Ovary (tissue), 9 donors: Measurements from ENCODE around the gene OLFML2A. TPM values are rescaled to one million over a fixed set of nuclear protein-coding genes. Genes with fewer than 3 reads are reported as not detected.
"Not testable (repeated sequence)": the region's sequence is repeated elsewhere in the genome, so short reads cannot be mapped to it uniquely, and the experiment has no call there.

Experiments
- DNase-seq, 5 donors: peaks; one replicate each; pipeline ENCODE4 v3.0.0-alpha.2; 2019 to 2020
- H3K27ac ChIP-seq, 2 donors: fragments of 200-600 bp; one replicate each; pipeline versions ENCODE4 v1.5.1 to v1.8.0; 2019 to 2022
- H3K27me3 ChIP-seq: fragments of 200-600 bp; one replicate; pipeline ENCODE4 v1.8.0; 2022
- H3K36me3 ChIP-seq: fragments of 200-600 bp; sonication (generic); one replicate; pipeline ENCODE4 v1.5.1; 2019
- H3K4me1 ChIP-seq: one replicate; pipeline ENCODE4 v1.8.1; 2013; ENCODE audit warnings: mild to moderate bottlenecking, moderate library complexity; ENCODE audit not compliant: insufficient read depth
- H3K4me3 ChIP-seq: fragments of 200-600 bp; sonication (generic); one replicate; pipeline ENCODE4 v1.5.1; 2017
- H3K9me3 ChIP-seq, 2 donors: fragments of 200-600 bp in 1 of 2; sonication (generic) in 1 of 2; one replicate each; pipeline versions ENCODE4 v1.5.1 to v1.8.1; 2013 to 2019; ENCODE audit warnings: mild to moderate bottlenecking in 1 of 2, moderate library complexity in 1 of 2
- CTCF ChIP-seq, 3 donors: fragments of 450-650 bp in 2 of 3; fragments of 200-600 bp in 1 of 3; IDR thresholded peaks; one replicate each; pipeline versions ENCODE4 v1.5.1 to v1.8.0; 2016 to 2022; ENCODE audit warnings: antibody characterized with exemption in 3 of 3, mild to moderate bottlenecking in 1 of 3
- EP300 ChIP-seq: sonication (generic); formaldehyde crosslinking; IDR thresholded peaks from one replicate; pipeline ENCODE4 v1.6.1; 2017; ENCODE audit warnings: antibody characterized with exemption
- POLR2A ChIP-seq: fragments of 450-650 bp; IDR thresholded peaks from one replicate; pipeline ENCODE4 v1.6.1; 2017; ENCODE audit warnings: antibody characterized with exemption, mild to moderate bottlenecking, moderate library complexity
- WGBS, 3 donors: extraction: QIAGEN DNeasy Blood & Tissue Kit in 1 of 3; methylation state at CpG; one replicate each; pipeline versions ENCODE4 v1.1.5 to v1.1.7; 2013 to 2017; 5-methylcytosine and 5-hydroxymethylcytosine counted together
- intact Hi-C, 4 donors: fragments of 100-400 bp; cut with DNase I; formaldehyde crosslinking; loops; one replicate each; pipeline versions ENCODE4 v1.11.0 to v1.15.1; 2022 to 2023
- polyA plus RNA-seq, 2 donors: library from polyadenylated mRNA; stranded (reverse); fragments of 200-250 nt in 1 of 2; fragments of 350-450 nt in 1 of 2; fragmentation: Illumina TruSeq in 1 of 2; extraction: RNeasy Lipid Tissue Mini Kit (QIAGEN cat#74804) in 1 of 2; gene quantifications; one replicate each; pipeline ENCODE4 v1.2.3, GENCODE V29; 2013 to 2014
- total RNA-seq, 7 donors: library from RNA; depleted of rRNA in 2 of 7; stranded (reverse); fragments of >200 nt in 2 of 7; fragmentation: NEBNext Ultra II Directional in 3 of 7; extraction: Animal tissue kit (Norgen Biotek cat#: 25700) in 3 of 7; gene quantifications; one replicate each; pipeline versions ENCODE4 v1.1.0 to v1.2.4, GENCODE V29; 2016 to 2023
- donor health status: DM: no; HTN: no; CAD: no; lungs with moderate emphysema.
- donor health status: DM: no; HTN: no; CAD: no.
- donor health status: Bipolar disorder and iron deficiency.
- donor health status: DM: yes; HTN: yes; CAD: no.
- donor health status: DM: no; HTN: no; CAD: no.
- donor health status: DM: yes; HTN: yes; CAD: no.

Gene OLFML2A
- total and polyA plus RNA-seq, 9 donors = 14.7 to 63.4 (median 31.0) TPM

- H3K4me3 ChIP-seq = no peak overlapping the region
- H3K27me3 ChIP-seq = no peaks in the 10 kb centered on the region
- intact Hi-C loops = no loop called here
- no peaks in the 10 kb centered on the region for H3K9me3 ChIP-seq
- DNase-seq = no peak
- H3K4me1 ChIP-seq = no peaks in the 10 kb centered on the region
- no peaks in the 10 kb centered on the region for H3K36me3 ChIP-seq
- no peak overlapping the region for H3K27ac ChIP-seq
- no peak for TF ChIP-seq EP300
- no peak for TF ChIP-seq POLR2A
- no peak for TF ChIP-seq CTCF (IDR thresholded peaks at IDR 0.05)
These were observed 41.8 kb upstream of the OLFML2A start for GRCh38 chr9:124735121-124735520.

- not testable (repeated sequence) for H3K36me3 ChIP-seq
- WGBS, 3 donors = 97 to 99% (median 99%) methylated on average over 7 of the region's 7 CpGs
These were observed 38.9 kb upstream of the OLFML2A start for GRCh38 chr9:124738075-124738474.

GRCh38 chr9:124739360-124739759 lies 37.6 kb upstream of the OLFML2A start:
- Histone ChIP-seq H3K27me3 (no peaks in the 10 kb centered on the region), H3K36me3 (no peaks in the 10 kb centered on the region), H3K4me1 (no peaks in the 10 kb centered on the region), H3K4me3 (no peak overlapping the region), H3K9me3 (no peaks in the 10 kb centered on the region), H3K27ac (no peak overlapping the region)
- DNase-seq = no peak
- 70 to 85% (median 70%) methylated on average over 2 of the region's 2 CpGs for WGBS, 3 donors
- intact Hi-C loops = no loop called here
- TF ChIP-seq CTCF (IDR thresholded peaks at IDR 0.05) (no peak), EP300 (no peak), POLR2A (no peak)

More at GRCh38 chr9:124738075-124738474, 38.9 kb upstream of the OLFML2A start:
- intact Hi-C loops, H3K4me3 ChIP-seq, H3K27ac ChIP-seq, H3K27me3 ChIP-seq, H3K9me3 ChIP-seq, H3K4me1 ChIP-seq, DNase-seq: not testable (repeated sequence)

DNA sequence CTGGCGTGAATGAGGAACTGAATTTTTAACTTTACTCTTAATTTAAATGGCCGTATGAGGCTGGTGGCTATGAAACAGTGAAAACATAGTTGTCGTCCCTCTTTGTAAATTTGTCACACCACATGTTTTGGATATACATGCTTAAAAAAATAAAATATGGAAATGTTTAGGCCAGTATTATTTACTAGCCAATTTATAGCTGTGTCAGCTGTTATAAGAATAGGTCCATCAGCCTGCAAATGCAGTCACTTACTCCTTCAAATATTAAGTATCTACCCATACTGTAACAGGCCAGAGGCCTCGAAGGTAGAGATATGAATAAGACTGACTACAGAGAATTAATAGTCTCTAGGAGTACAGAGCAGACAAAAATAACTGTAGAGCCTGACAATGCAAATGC lies 35.8 kb upstream of the OLFML2A start:
- no peaks in the 10 kb centered on the region for H3K27me3 ChIP-seq
- TF ChIP-seq CTCF (IDR thresholded peaks at IDR 0.05) = no peak
- no peak for TF ChIP-seq EP300
- TF ChIP-seq POLR2A = no peak
- no peak overlapping the region for H3K27ac ChIP-seq
- no peak overlapping the region for H3K4me3 ChIP-seq
- intact Hi-C loops = no loop called here
- H3K9me3 ChIP-seq = no peaks in the 10 kb centered on the region
- no peaks in the 10 kb centered on the region for H3K36me3 ChIP-seq
- no peak for DNase-seq
- 93 to 98% (median 96%) methylated on average over 4 of the region's 4 CpGs for WGBS, 3 donors
- no peaks in the 10 kb centered on the region for H3K4me1 ChIP-seq

DNA sequence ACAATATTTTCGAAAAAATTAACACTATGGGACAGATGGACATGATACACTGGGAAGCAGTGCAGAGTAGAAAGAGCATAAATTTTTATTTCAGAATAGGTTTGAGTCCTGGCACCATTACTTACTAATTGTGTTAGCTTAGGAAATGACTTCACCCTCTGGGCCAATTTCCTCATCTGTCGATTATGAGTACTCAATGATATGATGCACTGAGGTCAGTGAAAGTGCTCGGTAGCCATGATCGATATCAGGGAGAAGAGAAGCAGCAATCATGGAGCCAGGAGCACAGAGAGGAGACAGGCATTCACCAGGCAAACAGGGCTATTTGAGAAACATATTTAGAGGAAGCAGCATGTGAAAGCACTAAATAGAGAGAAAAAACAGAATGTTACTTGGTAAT lies 35.3 kb upstream of the OLFML2A start:
- Histone ChIP-seq H3K27ac (no peak overlapping the region), H3K4me3 (no peak overlapping the region), H3K4me1 (no peaks in the 10 kb centered on the region), H3K27me3 (no peaks in the 10 kb centered on the region), H3K36me3 (no peaks in the 10 kb centered on the region), H3K9me3 (no peaks in the 10 kb centered on the region)
- intact Hi-C loops = no loop called here
- 88 to 92% (median 88%) methylated on average over 4 of the region's 4 CpGs for WGBS, 3 donors
- no peak for TF ChIP-seq POLR2A
- TF ChIP-seq CTCF (IDR thresholded peaks at IDR 0.05) = no peak
- no peak for TF ChIP-seq EP300
- no peak for DNase-seq
